ENCODE data around the gene SLC49A3. TPM values are rescaled to one million over a fixed set of nuclear protein-coding genes. Genes with fewer than 3 reads are reported as not detected.

The SLC49A3 gene
- total RNA-seq, 1 experiment from 2014 or later = not detected

- BruUV-seq (replicated peaks) = no TSS peak
- no peaks in the 10 kb centered on the region for H3K27me3 ChIP-seq (ENCODE audit: low read length)
- intact Hi-C loops (cut with micrococcal nuclease) = no loop called here
- no peak for DNase-seq
- no peaks in the 10 kb centered on the region for H3K79me2 ChIP-seq (ENCODE audit: low read length)
- H3K4me1 ChIP-seq (ENCODE audit: insufficient read depth, low read length) = no peaks in the 10 kb centered on the region
- no peak overlapping the region for H3K9ac ChIP-seq (ENCODE audit: low read length)
- no peaks in the 10 kb centered on the region for H3K9me3 ChIP-seq (ENCODE audit: low read length)
- H3K4me2 ChIP-seq (ENCODE audit: low read length) = no peak overlapping the region
- CTCF ChIA-PET = no interaction called here
- H3K27ac ChIP-seq (ENCODE audit: low read length) = no peak overlapping the region
- no peaks in the 10 kb centered on the region for H3K36me3 ChIP-seq (ENCODE audit: low read depth, low read length)
- no peaks in the 10 kb centered on the region for H3F3A ChIP-seq (ENCODE audit: low read length, unreplicated experiment)
- TF ChIP-seq EZH2phosphoT487 (IDR thresholded peaks at IDR 0.05; ENCODE audit: borderline replicate concordance, low read length) (no peak), EZH2 (IDR thresholded peaks at IDR 0.05; ENCODE audit: low read length, unreplicated experiment) (no peak), CTCF (conservative IDR thresholded peaks at IDR 0.05; ENCODE audit: low read depth, low read length) (no peak)
- H2AFZ ChIP-seq (ENCODE audit: low read length) = no peak overlapping the region
- POLR2A ChIA-PET (ENCODE audit: unreplicated experiment) = no interaction called here
- H3K9me2 ChIP-seq (replicated peaks; ENCODE audit: low read length) = no peaks in the 10 kb centered on the region
- ATAC-seq = no peak
- no peaks in the 10 kb centered on the region for H4K20me1 ChIP-seq (ENCODE audit: low read length)
- no peak overlapping the region for H3K4me3 ChIP-seq (ENCODE audit: low read length)
These were observed 36.9 kb downstream of the SLC49A3 start for GRCh38 chr4:651884-652642.

GRCh38 chr4:650951-651883, 37.7 kb downstream of the SLC49A3 start:
- no peaks in the 10 kb centered on the region for H4K20me1 ChIP-seq (ENCODE audit: low read length)
- H3K9me2 ChIP-seq (replicated peaks; ENCODE audit: low read length) = no peaks in the 10 kb centered on the region
- intact Hi-C loops (cut with micrococcal nuclease) = no loop called here
- no peak overlapping the region for H3K4me2 ChIP-seq (ENCODE audit: low read length)
- BruUV-seq (replicated peaks) = no TSS peak
- H3F3A ChIP-seq (ENCODE audit: low read length, unreplicated experiment) = no peaks in the 10 kb centered on the region
- no peaks in the 10 kb centered on the region for H3K27me3 ChIP-seq (ENCODE audit: low read length)
- ATAC-seq = no peak
- no peak overlapping the region for H2AFZ ChIP-seq (ENCODE audit: low read length)
- H3K79me2 ChIP-seq (ENCODE audit: low read length) = no peaks in the 10 kb centered on the region
- CTCF ChIA-PET = no interaction called here
- POLR2A ChIA-PET (ENCODE audit: unreplicated experiment) = no interaction called here
- no peaks in the 10 kb centered on the region for H3K4me1 ChIP-seq (ENCODE audit: insufficient read depth, low read length)
- no peak overlapping the region for H3K27ac ChIP-seq (ENCODE audit: low read length)
- no peaks in the 10 kb centered on the region for H3K9me3 ChIP-seq (ENCODE audit: low read length)
- H3K4me3 ChIP-seq (ENCODE audit: low read length) = no peak overlapping the region
- TF ChIP-seq EZH2 (IDR thresholded peaks at IDR 0.05; ENCODE audit: low read length, unreplicated experiment) (no peak), EZH2phosphoT487 (IDR thresholded peaks at IDR 0.05; ENCODE audit: borderline replicate concordance, low read length) (no peak), CTCF (conservative IDR thresholded peaks at IDR 0.05; ENCODE audit: low read depth, low read length) (no peak)
- no peak for DNase-seq
- no peaks in the 10 kb centered on the region for H3K36me3 ChIP-seq (ENCODE audit: low read depth, low read length)
- no peak overlapping the region for H3K9ac ChIP-seq (ENCODE audit: low read length)
